ENCODE measurements around the gene PM20D2.

PM20D2 gene

GRCh38 chr6:89145091-89145955 is 532 bp upstream of the PM20D2 start:
- DNase-seq (ENCODE audit: low read depth in 3 of 3), result peak in 1 of 3 donors; percentile 3

- no peak for DNase-seq (ENCODE audit: low read depth in 3 of 3)
These were observed 1.2 kb downstream of the PM20D2 start for GRCh38 chr6:89146718-89147700.

GRCh38 chr6:89148016-89148750 is 2.3 kb downstream of the PM20D2 start:
- DNase-seq (ENCODE audit: low read depth in 3 of 3), result peak; percentile 9 to 19 (median 16)

GRCh38 chr6:89154131-89154530 is 8.3 kb downstream of the PM20D2 start:
- DNase-seq (ENCODE audit: low read depth in 3 of 3), result no peak

GRCh38 chr6:89160331-89161092 is 14.7 kb downstream of the PM20D2 start:
- no peak for DNase-seq (ENCODE audit: low read depth in 3 of 3)

GRCh38 chr6:89161326-89162046 is 15.6 kb downstream of the PM20D2 start:
- DNase-seq (ENCODE audit: low read depth in 3 of 3), result no peak

GRCh38 chr6:89162047-89162371 is 16.2 kb downstream of the PM20D2 start:
- no peak for DNase-seq (ENCODE audit: low read depth in 3 of 3)

GRCh38 chr6:89172131-89172530 is 26.3 kb downstream of the PM20D2 start:
- DNase-seq (ENCODE audit: low read depth in 3 of 3), result no peak

- DNase-seq (ENCODE audit: low read depth in 3 of 3), result no peak
These were observed 27.8 kb downstream of the PM20D2 start for GRCh38 chr6:89173634-89174033.

GRCh38 chr6:89180112-89180511 is 34.3 kb downstream of the PM20D2 start:
- no peak for DNase-seq (ENCODE audit: low read depth in 3 of 3)

GRCh38 chr6:89180971-89181370 is 35.1 kb downstream of the PM20D2 start:
- no peak for DNase-seq (ENCODE audit: low read depth in 3 of 3)

GRCh38 chr6:89183294-89183693 is 37.4 kb downstream of the PM20D2 start:
- DNase-seq (ENCODE audit: low read depth in 3 of 3), result no peak

- DNase-seq (ENCODE audit: low read depth in 3 of 3), result no peak
These were observed 38.5 kb downstream of the PM20D2 start for GRCh38 chr6:89184344-89184743.

- no peak for DNase-seq (ENCODE audit: low read depth in 3 of 3)
These were observed 40.9 kb downstream of the PM20D2 start for GRCh38 chr6:89186762-89187161.

- no peak for DNase-seq (ENCODE audit: low read depth in 3 of 3)
These were observed 41.6 kb downstream of the PM20D2 start for GRCh38 chr6:89187504-89187903.

- no peak for DNase-seq (ENCODE audit: low read depth in 3 of 3)
These were observed 44.9 kb downstream of the PM20D2 start for GRCh38 chr6:89190741-89191140.

GRCh38 chr6:89194559-89194958 is 48.7 kb downstream of the PM20D2 start:
- no peak for DNase-seq (ENCODE audit: low read depth in 3 of 3)

- DNase-seq (ENCODE audit: low read depth in 3 of 3), result no peak
These were observed 51.3 kb downstream of the PM20D2 start for GRCh38 chr6:89197141-89197540.

GRCh38 chr6:89198235-89198634 is 52.4 kb downstream of the PM20D2 start:
- DNase-seq (ENCODE audit: low read depth in 3 of 3), result no peak

GRCh38 chr6:89199579-89199978 is 53.7 kb downstream of the PM20D2 start:
- no peak for DNase-seq (ENCODE audit: low read depth in 3 of 3)
